MM.1S (cell line): ENCODE measurements around the gene IL19.

Experiments used
- DNase-seq: peaks from one replicate; pipeline ENCODE4 v3.0.0-alpha.2; 2015
- H2AFZ ChIP-seq: fragments of 300-600 bp; sonication (generic); 2 replicates; pipeline ENCODE4 v1.6.0; 2016; ENCODE audit warnings: antibody characterized with exemption, low read length
- H3F3A ChIP-seq: fragments of 300-600 bp; sonication (generic); 2 replicates; pipeline ENCODE4 v1.6.1; 2016; ENCODE audit warnings: mild to moderate bottlenecking, antibody characterized with exemption, low read length, moderate library complexity, mixed read lengths; ENCODE audit not compliant: insufficient read depth
- H3K27ac ChIP-seq: fragments of 300-600 bp; sonication (generic); 2 replicates; pipeline ENCODE4 v1.5.1; 2016; ENCODE audit warnings: mild to moderate bottlenecking, low read length
- H3K27me3 ChIP-seq: fragments of 300-600 bp; sonication (generic); replicated peaks from 2 replicates; pipeline ENCODE4 v1.6.0; 2016; ENCODE audit warnings: low read length; ENCODE audit not compliant: insufficient read depth
- H3K36me3 ChIP-seq: fragments of 300-600 bp; sonication (generic); replicated peaks from 2 replicates; pipeline ENCODE4 v1.6.1; 2016; ENCODE audit warnings: mild to moderate bottlenecking, low read length, mixed read lengths; ENCODE audit not compliant: insufficient read depth
- H3K4me1 ChIP-seq: fragments of 300-600 bp; sonication (generic); 2 replicates; pipeline ENCODE4 v1.6.1; 2016; ENCODE audit warnings: low read length, mixed read lengths
- H3K4me2 ChIP-seq: fragments of 300-600 bp; sonication (generic); 2 replicates; pipeline ENCODE4 v1.6.0; 2016; ENCODE audit warnings: low read depth, low read length
- H3K4me3 ChIP-seq: fragments of 300-600 bp; sonication (generic); 2 replicates; pipeline ENCODE4 v1.5.1; 2016; ENCODE audit warnings: low read length, mixed read lengths
- H3K79me2 ChIP-seq: fragments of 300-600 bp; sonication (generic); 2 replicates; pipeline ENCODE4 v1.6.1; 2016; ENCODE audit warnings: mixed run types, low read length, mixed read lengths
- H3K9ac ChIP-seq: fragments of 300-600 bp; sonication (generic); 2 replicates; pipeline ENCODE4 v1.6.1; 2016; ENCODE audit warnings: low read length, mixed read lengths
- H3K9me2 ChIP-seq: fragments of 300-600 bp; sonication (generic); replicated peaks from 2 replicates; pipeline ENCODE4 v1.6.1; 2016; ENCODE audit warnings: mild to moderate bottlenecking, low read length, mixed read lengths; ENCODE audit not compliant: insufficient read depth
- H3K9me3 ChIP-seq: fragments of 300-600 bp; sonication (generic); replicated peaks from 2 replicates; pipeline ENCODE4 v1.6.1; 2016; ENCODE audit warnings: mild to moderate bottlenecking, low read length, mixed read lengths; ENCODE audit not compliant: insufficient read depth
- H4K20me1 ChIP-seq: fragments of 300-600 bp; sonication (generic); 2 replicates; pipeline ENCODE4 v1.6.1; 2016; ENCODE audit warnings: mild to moderate bottlenecking, low read length, moderate library complexity, mixed read lengths; ENCODE audit not compliant: insufficient read depth
- CTCF ChIP-seq: fragments of 300-600 bp; sonication (generic); IDR thresholded peaks from 2 replicates; pipeline ENCODE4 v1.5.1; 2016; ENCODE audit warnings: antibody characterized with exemption, low read length, mixed read lengths
- EZH2 ChIP-seq: fragments of 300-600 bp; sonication (generic); optimal IDR thresholded peaks from 2 replicates; pipeline ENCODE3; 2017; ENCODE audit warnings: low read depth, mild to moderate bottlenecking, antibody characterized with exemption, low read length, mixed read lengths
- EZH2phosphoT487 ChIP-seq: fragments of 300-600 bp; sonication (generic); IDR thresholded peaks from 2 replicates; pipeline ENCODE4 v1.6.1; 2018; ENCODE audit warnings: antibody characterized with exemption, low read length

The IL19 gene

GRCh38 chr1:206737729-206738201 is 32.8 kb upstream of the IL19 start:
- no peak overlapping the region for H3K4me2 ChIP-seq
- no peaks in the 10 kb centered on the region for H3K9me2 ChIP-seq
- TF ChIP-seq EZH2 (no peak), EZH2phosphoT487 (no peak), CTCF (no peak)
- H4K20me1 ChIP-seq, result no peaks in the 10 kb centered on the region
- H3K9me3 ChIP-seq, result no peaks in the 10 kb centered on the region
- no peak overlapping the region for H3K9ac ChIP-seq
- peak overlapping the region; percentile 2; the same call in 1 of the 2 replicates for H3K27ac ChIP-seq
- H3F3A ChIP-seq, result peaks cover 28% of the 10 kb centered on the region
- no peaks in the 10 kb centered on the region for H3K27me3 ChIP-seq
- DNase-seq, result peak; percentile 26
- no peaks in the 10 kb centered on the region for H3K36me3 ChIP-seq
- H3K4me3 ChIP-seq, result no peak overlapping the region
- no peaks in the 10 kb centered on the region for H3K79me2 ChIP-seq
- H2AFZ ChIP-seq, result no peak overlapping the region
- peaks cover 46% of the 10 kb centered on the region for H3K4me1 ChIP-seq

DNA sequence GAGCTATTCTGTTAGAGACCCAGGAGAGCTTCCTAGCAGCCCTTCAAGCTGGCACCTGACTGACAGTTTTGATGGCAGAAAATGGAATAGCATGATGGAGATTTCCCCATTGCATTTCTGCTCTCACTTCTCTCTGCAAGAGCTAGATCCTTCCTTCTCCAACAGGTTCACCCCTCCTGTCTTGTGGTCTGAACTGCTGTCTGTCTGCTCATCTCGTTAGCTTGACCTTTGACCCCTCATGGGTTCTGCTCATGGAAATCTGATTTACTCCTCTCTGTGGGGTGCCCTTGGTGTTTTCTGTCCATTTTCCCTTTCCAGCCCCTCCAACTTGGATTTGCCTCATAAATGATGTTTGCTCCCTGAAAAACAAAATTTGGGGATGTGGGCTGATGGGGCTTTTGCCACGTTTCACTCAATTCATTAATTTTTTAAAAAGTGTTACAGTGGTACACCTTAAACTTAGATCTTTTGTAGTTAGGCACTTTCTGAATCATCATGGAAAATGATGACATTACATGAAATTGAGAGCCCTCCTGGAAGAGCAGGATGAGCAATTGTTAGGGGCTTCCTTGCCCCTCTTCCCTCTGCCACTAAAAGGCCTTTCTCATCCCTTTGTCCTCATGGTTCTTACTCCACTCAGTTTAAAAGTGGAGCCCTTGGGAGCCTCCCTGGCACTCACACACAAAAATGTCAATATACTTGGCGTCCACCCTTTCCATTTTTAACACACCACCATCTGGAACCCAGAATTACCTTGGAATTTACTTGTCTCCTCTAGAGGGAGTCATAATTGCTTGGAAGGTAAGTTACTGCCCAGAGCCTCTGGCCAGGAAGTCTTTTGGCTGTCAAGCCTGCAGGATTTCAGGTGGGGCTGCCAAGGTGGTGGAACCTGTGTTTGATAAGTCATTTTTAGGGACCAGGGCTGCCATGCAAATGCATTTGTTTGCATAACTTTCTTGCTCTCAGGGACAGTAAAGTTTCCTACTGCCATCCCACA is 31.9 kb upstream of the IL19 start:
- H3K36me3 ChIP-seq, result no peaks in the 10 kb centered on the region
- TF ChIP-seq CTCF, result peak; percentile 64
- no peak for TF ChIP-seq EZH2phosphoT487
- no peak for TF ChIP-seq EZH2
- no peaks in the 10 kb centered on the region for H3K27me3 ChIP-seq
- peaks cover 28% of the 10 kb centered on the region for H3F3A ChIP-seq
- H3K4me3 ChIP-seq, result no peak overlapping the region; the same call in 1 of the 2 replicates
- H3K9me3 ChIP-seq, result no peaks in the 10 kb centered on the region
- H3K4me1 ChIP-seq, result peaks cover 46% of the 10 kb centered on the region
- no peak overlapping the region for H2AFZ ChIP-seq
- H3K9ac ChIP-seq, result peak overlapping the region; percentile 7; the same call in 1 of the 2 replicates
- no peaks in the 10 kb centered on the region for H3K9me2 ChIP-seq
- no peaks in the 10 kb centered on the region for H3K79me2 ChIP-seq
- H4K20me1 ChIP-seq, result no peaks in the 10 kb centered on the region
- H3K4me2 ChIP-seq, result peak overlapping the region; percentile 79
- peak overlapping the region; percentile 86 for H3K27ac ChIP-seq
- DNase-seq, result peak; percentile 77

- no peaks in the 10 kb centered on the region for H3K9me3 ChIP-seq
- H3K79me2 ChIP-seq, result no peaks in the 10 kb centered on the region
- peak; percentile 98 for DNase-seq
- peak overlapping the region; percentile 86 for H3K27ac ChIP-seq
- H3K9me2 ChIP-seq, result no peaks in the 10 kb centered on the region
- no peaks in the 10 kb centered on the region for H3K36me3 ChIP-seq
- peak overlapping the region; percentile 48 for H3K9ac ChIP-seq
- H3K4me1 ChIP-seq, result peaks cover 46% of the 10 kb centered on the region
- H2AFZ ChIP-seq, result peak overlapping the region; percentile 12; the same call in 1 of the 2 replicates
- no peak for TF ChIP-seq CTCF
- TF ChIP-seq EZH2phosphoT487, result no peak
- TF ChIP-seq EZH2, result no peak
- H3K4me2 ChIP-seq, result peak overlapping the region; percentile 79
- no peaks in the 10 kb centered on the region for H4K20me1 ChIP-seq
- peak overlapping the region; percentile 14; the same call in 1 of the 2 replicates for H3K4me3 ChIP-seq
- H3F3A ChIP-seq, result peaks cover 28% of the 10 kb centered on the region
- no peaks in the 10 kb centered on the region for H3K27me3 ChIP-seq
Observed at GRCh38 chr1:206739411-206740076, 31.0 kb upstream of the IL19 start.
